Measurements from ENCODE around the gene TRAPPC10. TPM values are rescaled to one million over a fixed set of nuclear protein-coding genes. Genes with fewer than 3 reads are reported as not detected.

Gene TRAPPC10
- total RNA-seq, 2 donors from 2014 or later, result 10.9 to 26.4 TPM

- H3K36me3 ChIP-seq (replicated peaks in 1 of 2; ENCODE audit: insufficient read depth in 1 of 2, low read depth in 2 of 2), result no peaks in the 10 kb centered on the region
- 47 to 56% methylated on average over 10 to 12 of the region's 14 CpGs for WGBS, 2 donors
- peak overlapping the region in 3 of 4 donors; percentile 47 to 66 (median 63) for H3K27ac ChIP-seq
- no peaks in the 10 kb centered on the region for H3K9me3 ChIP-seq
- peak in 2 of 4 donors; percentile 27 to 28 for DNase-seq
- H3K4me3 ChIP-seq, result no peak overlapping the region
- ATAC-seq, result peak; percentile 58
- H3K4me1 ChIP-seq, result peaks cover 26% of the 10 kb centered on the region
- TF ChIP-seq POLR2A (IDR thresholded peaks at IDR 0.05), result no peak
- TF ChIP-seq, protein P1, sequence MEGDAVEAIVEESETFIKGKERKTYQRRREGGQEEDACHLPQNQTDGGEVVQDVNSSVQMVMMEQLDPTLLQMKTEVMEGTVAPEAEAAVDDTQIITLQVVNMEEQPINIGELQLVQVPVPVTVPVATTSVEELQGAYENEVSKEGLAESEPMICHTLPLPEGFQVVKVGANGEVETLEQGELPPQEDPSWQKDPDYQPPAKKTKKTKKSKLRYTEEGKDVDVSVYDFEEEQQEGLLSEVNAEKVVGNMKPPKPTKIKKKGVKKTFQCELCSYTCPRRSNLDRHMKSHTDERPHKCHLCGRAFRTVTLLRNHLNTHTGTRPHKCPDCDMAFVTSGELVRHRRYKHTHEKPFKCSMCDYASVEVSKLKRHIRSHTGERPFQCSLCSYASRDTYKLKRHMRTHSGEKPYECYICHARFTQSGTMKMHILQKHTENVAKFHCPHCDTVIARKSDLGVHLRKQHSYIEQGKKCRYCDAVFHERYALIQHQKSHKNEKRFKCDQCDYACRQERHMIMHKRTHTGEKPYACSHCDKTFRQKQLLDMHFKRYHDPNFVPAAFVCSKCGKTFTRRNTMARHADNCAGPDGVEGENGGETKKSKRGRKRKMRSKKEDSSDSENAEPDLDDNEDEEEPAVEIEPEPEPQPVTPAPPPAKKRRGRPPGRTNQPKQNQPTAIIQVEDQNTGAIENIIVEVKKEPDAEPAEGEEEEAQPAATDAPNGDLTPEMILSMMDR (IDR thresholded peaks at IDR 0.05), result no peak
- H3K27me3 ChIP-seq, result no peaks in the 10 kb centered on the region
- intact Hi-C loops (cut with DNase I), result no loop called here
These were observed 40.1 kb downstream of the TRAPPC10 start for GRCh38 chr21:44052071-44052829.

DNA sequence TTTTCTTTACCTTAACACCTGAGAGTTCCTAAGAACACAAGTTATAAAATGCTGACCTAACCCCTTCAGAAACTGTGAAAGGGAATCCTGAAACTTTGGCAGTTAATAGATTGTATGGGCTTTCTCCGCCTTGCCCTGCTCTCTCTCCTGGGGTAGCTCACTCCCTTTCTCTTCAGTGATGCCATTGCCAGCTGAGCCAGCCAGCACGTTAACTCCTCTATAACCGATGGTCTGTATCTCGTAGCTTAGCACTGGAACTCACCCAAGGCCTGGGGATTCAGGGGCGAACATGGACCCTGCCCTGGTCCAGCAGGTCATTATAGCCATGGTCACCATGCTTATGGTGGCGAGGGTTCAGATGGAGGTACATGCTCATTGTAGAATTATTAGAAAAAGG is 40.7 kb downstream of the TRAPPC10 start:
- DNase-seq (no peak), ATAC-seq (no peak)
- intact Hi-C loops (cut with DNase I), result no loop called here
- 78 to 83% methylated on average over 6 of the region's 6 CpGs for WGBS, 2 donors
- TF ChIP-seq POLR2A (IDR thresholded peaks at IDR 0.05), result no peak
- TF ChIP-seq, protein P1 (IDR thresholded peaks at IDR 0.05), result no peak
- H3K27me3 ChIP-seq, result no peaks in the 10 kb centered on the region
- no peak overlapping the region for H3K4me3 ChIP-seq
- peaks cover 26% of the 10 kb centered on the region for H3K4me1 ChIP-seq
- H3K36me3 ChIP-seq (replicated peaks in 1 of 2; ENCODE audit: insufficient read depth in 1 of 2, low read depth in 2 of 2), result no peaks in the 10 kb centered on the region
- H3K9me3 ChIP-seq, result no peaks in the 10 kb centered on the region
- peak overlapping the region in 3 of 4 donors; percentile 47 to 66 (median 63) for H3K27ac ChIP-seq

GRCh38 chr21:44053567-44053966 is 41.5 kb downstream of the TRAPPC10 start:
- 95 to 98% methylated on average over 9 of the region's 9 CpGs for WGBS, 2 donors
- DNase-seq, result no peak
- no peaks in the 10 kb centered on the region for H3K36me3 ChIP-seq (replicated peaks in 1 of 2; ENCODE audit: insufficient read depth in 1 of 2, low read depth in 2 of 2)
- intact Hi-C loops (cut with DNase I), result no loop called here
- H3K9me3 ChIP-seq, result no peaks in the 10 kb centered on the region
- no peak for TF ChIP-seq POLR2A (IDR thresholded peaks at IDR 0.05)
- TF ChIP-seq, protein P1 (IDR thresholded peaks at IDR 0.05), result no peak
- H3K4me1 ChIP-seq, result peaks cover 26% of the 10 kb centered on the region
- H3K4me3 ChIP-seq, result no peak overlapping the region
- H3K27ac ChIP-seq, result peak overlapping the region in 1 of 4 donors; percentile 4
- no peaks in the 10 kb centered on the region for H3K27me3 ChIP-seq
- ATAC-seq, result no peak

GRCh38 chr21:44054710-44055109 is 42.6 kb downstream of the TRAPPC10 start:
- H3K36me3 ChIP-seq (replicated peaks in 1 of 2; ENCODE audit: insufficient read depth in 1 of 2, low read depth in 2 of 2), result peaks cover 0 to 2% of the 10 kb centered on the region in 2 donors
- no peaks in the 10 kb centered on the region for H3K9me3 ChIP-seq
- no peaks in the 10 kb centered on the region for H3K27me3 ChIP-seq
- intact Hi-C loops (cut with DNase I), result no loop called here
- no peak overlapping the region for H3K4me3 ChIP-seq
- WGBS, 2 donors, result 89% methylated on average over 5 of the region's 5 CpGs
- H3K27ac ChIP-seq, result no peak overlapping the region
- no peak for TF ChIP-seq POLR2A (IDR thresholded peaks at IDR 0.05)
- TF ChIP-seq, protein P1 (IDR thresholded peaks at IDR 0.05), result no peak
- ATAC-seq, result no peak
- peaks cover 26% of the 10 kb centered on the region for H3K4me1 ChIP-seq
- no peak for DNase-seq

- WGBS, 2 donors, result 94 to 96% methylated on average over 9 of the region's 9 CpGs
- no peaks in the 10 kb centered on the region for H3K9me3 ChIP-seq
- no peak overlapping the region for H3K4me3 ChIP-seq
- no peak for TF ChIP-seq POLR2A (IDR thresholded peaks at IDR 0.05)
- TF ChIP-seq, protein P1 (IDR thresholded peaks at IDR 0.05), result no peak
- DNase-seq (no peak), ATAC-seq (no peak)
- H3K27ac ChIP-seq, result no peak overlapping the region
- peaks cover 0 to 2% of the 10 kb centered on the region in 2 donors for H3K36me3 ChIP-seq (replicated peaks in 1 of 2; ENCODE audit: insufficient read depth in 1 of 2, low read depth in 2 of 2)
- intact Hi-C loops (cut with DNase I), result no loop called here
- peaks cover 9% of the 10 kb centered on the region for H3K4me1 ChIP-seq
- H3K27me3 ChIP-seq, result no peaks in the 10 kb centered on the region
These were observed 44.9 kb downstream of the TRAPPC10 start for GRCh38 chr21:44057055-44057454.
